H1 (cell line): ENCODE results near the gene RNF183. TPM values are rescaled to one million over a fixed set of nuclear protein-coding genes. Genes with fewer than 3 reads are reported as not detected.

ENCODE experiments used
- CTCF ChIA-PET: fragments of 300-600 bp; sonication (Branson Sonifier 250); formaldehyde crosslinking; loops from one replicate; lab custom pipeline; 2021; ENCODE audit not compliant: partially characterized antibody; lab: Charles Lee
- POLR2A ChIA-PET: fragments of 300-600 bp; sonication (Branson Sonifier 250); formaldehyde crosslinking; loops from one replicate; lab custom pipeline; 2021; ENCODE audit warnings: inconsistent platforms; ENCODE audit not compliant: partially characterized antibody; lab: Charles Lee
- DNase-seq, 2 experiments: peaks; one replicate each; pipeline versions ENCODE4 v3.0.0 to v3.0.0-alpha.2; 2010 to 2022; ENCODE audit warnings: low spot score in 2 of 2, low read depth in 1 of 2, mixed read lengths in 1 of 2
- FAIRE-seq: peaks from 2 replicates; lab custom pipeline; 2011; peaks lifted over from hg19 to GRCh38; lab: Jason Lieb, UNC
- H2AFZ ChIP-seq: 2 replicates; pipeline ENCODE4 v1.8.1; 2012; ENCODE audit warnings: low read length, inconsistent platforms
- H2AK5ac ChIP-seq: 2 replicates; pipeline ENCODE4 v1.6.1; 2013; ENCODE audit warnings: low read depth, low read length
- H2BK120ac ChIP-seq: replicated peaks from 2 replicates; pipeline ENCODE3; 2013; ENCODE audit warnings: low read depth, low read length, inconsistent platforms
- H2BK12ac ChIP-seq: 2 replicates; pipeline ENCODE4 v1.6.1; 2013; ENCODE audit warnings: low read depth, low read length
- H2BK15ac ChIP-seq: 2 replicates; pipeline ENCODE4 v1.6.1; 2013; ENCODE audit warnings: low read length
- H2BK20ac ChIP-seq: 2 replicates; pipeline ENCODE4 v1.6.1; 2013; ENCODE audit warnings: low read length
- H2BK5ac ChIP-seq: 2 replicates; pipeline ENCODE4 v1.6.1; 2013; ENCODE audit warnings: low read depth, low read length
- H3K14ac ChIP-seq: 2 replicates; pipeline ENCODE4 v1.6.1; 2013; ENCODE audit warnings: inconsistent platforms; ENCODE audit not compliant: insufficient read length
- H3K18ac ChIP-seq: 2 replicates; pipeline ENCODE4 v1.6.1; 2013; ENCODE audit warnings: low read length; ENCODE audit errors: extremely low read depth
- H3K23ac ChIP-seq: 2 replicates; pipeline ENCODE4 v1.6.1; 2013; ENCODE audit warnings: inconsistent platforms; ENCODE audit not compliant: insufficient read length
- H3K23me2 ChIP-seq: 2 replicates; pipeline ENCODE4 v1.6.1; 2013; ENCODE audit warnings: low read depth, low read length
- H3K27ac ChIP-seq: 2 replicates; pipeline ENCODE4 v1.6.1; 2011; ENCODE audit warnings: low read depth, low read length, inconsistent platforms
- H3K27me3 ChIP-seq, 4 experiments: replicated peaks in 1 of 4; 1 replicate in 1 of 4; 2 replicates in 3 of 4; pipeline versions ENCODE4 v1.6.1 to v1.8.1; 2011 to 2013; ENCODE audit warnings: low read length in 3 of 4, mild to moderate bottlenecking in 3 of 4, inconsistent platforms in 2 of 4, mixed read lengths in 2 of 4, moderate library complexity in 1 of 4; ENCODE audit not compliant: control insufficient read depth in 3 of 4, insufficient read depth in 3 of 4; ENCODE audit errors: extremely low read depth in 1 of 4
- H3K36me3 ChIP-seq, 4 experiments: 2 replicates each; pipeline versions ENCODE4 v1.6.1 to v1.8.1; 2011 to 2013; ENCODE audit warnings: mild to moderate bottlenecking in 4 of 4, low read length in 3 of 4, moderate library complexity in 2 of 4, control low read depth in 1 of 4, inconsistent platforms in 1 of 4; ENCODE audit not compliant: insufficient read depth in 4 of 4, control insufficient read depth in 2 of 4
- H3K4ac ChIP-seq: replicated peaks from 2 replicates; pipeline ENCODE3; 2013; ENCODE audit warnings: low read length, low read depth, mixed read lengths, inconsistent platforms; ENCODE audit not compliant: insufficient read length
- H3K4me1 ChIP-seq, 4 experiments: replicated peaks in 1 of 4; 1 replicate in 1 of 4; 2 replicates in 3 of 4; pipeline versions ENCODE4 v1.6.1 to v1.8.1; 2011 to 2013; ENCODE audit warnings: low read length in 3 of 4, inconsistent platforms in 2 of 4, mixed read lengths in 1 of 4; ENCODE audit not compliant: insufficient read depth in 4 of 4, control insufficient read depth in 3 of 4
- H3K4me2 ChIP-seq, 2 experiments: 2 replicates each; pipeline versions ENCODE4 v1.6.1 to v1.8.1; 2011 to 2013; ENCODE audit warnings: low read depth in 2 of 2, low read length in 2 of 2, control low read depth in 1 of 2, inconsistent platforms in 1 of 2, mild to moderate bottlenecking in 1 of 2; ENCODE audit not compliant: insufficient read depth in 1 of 2
- H3K4me3 ChIP-seq, 4 experiments: fragments of 200-600, 300-600 bp in 1 of 4; sonication (generic), shearing (Covaris generic), sonication (Bioruptor Twin) in 1 of 4; 2 replicates each; pipeline versions ENCODE4 v1.5.1 to v1.8.1; 2011 to 2016; ENCODE audit warnings: low read length in 4 of 4, low read depth in 3 of 4, control low read depth in 2 of 4, inconsistent platforms in 2 of 4, mild to moderate bottlenecking in 2 of 4, mixed read lengths in 1 of 4, moderate library complexity in 1 of 4; ENCODE audit not compliant: insufficient read depth in 2 of 4; ENCODE audit errors: extremely low read depth in 1 of 4
- H3K56ac ChIP-seq: replicated peaks from 2 replicates; pipeline ENCODE3; 2013; ENCODE audit warnings: low read depth, mild to moderate bottlenecking, mixed read lengths, low read length, inconsistent platforms; ENCODE audit not compliant: insufficient read length
- H3K79me1 ChIP-seq: 2 replicates; pipeline ENCODE4 v1.6.1; 2013; ENCODE audit warnings: low read depth, low read length, control low read depth
- H3K79me2 ChIP-seq, 2 experiments: 2 replicates each; pipeline versions ENCODE4 v1.6.1 to v1.8.1; 2012 to 2013; ENCODE audit warnings: low read length in 2 of 2, mild to moderate bottlenecking in 2 of 2, inconsistent platforms in 1 of 2; ENCODE audit not compliant: insufficient read depth in 2 of 2, control insufficient read depth in 1 of 2
- H3K9ac ChIP-seq, 4 experiments: replicated peaks in 1 of 4; 1 replicate in 1 of 4; 2 replicates in 3 of 4; pipeline versions ENCODE4 v1.6.1 to v1.8.1; 2011 to 2013; ENCODE audit warnings: low read depth in 3 of 4, low read length in 3 of 4, control low read depth in 2 of 4, mild to moderate bottlenecking in 2 of 4, moderate library complexity in 2 of 4, inconsistent platforms in 1 of 4; ENCODE audit errors: extremely low read depth in 1 of 4
- H3K9me3 ChIP-seq, 2 experiments: 2 replicates each; pipeline versions ENCODE4 v1.6.1 to v1.8.1; 2012 to 2013; ENCODE audit warnings: mild to moderate bottlenecking in 2 of 2, moderate library complexity in 2 of 2, control low read depth in 1 of 2, inconsistent platforms in 1 of 2, low read depth in 1 of 2, low read length in 1 of 2, mixed read lengths in 1 of 2; ENCODE audit not compliant: insufficient read depth in 2 of 2
- H4K20me1 ChIP-seq, 2 experiments: replicated peaks in 1 of 2; 2 replicates each; pipeline versions ENCODE3 to v1.8.1; 2011 to 2013; ENCODE audit warnings: inconsistent platforms in 2 of 2, low read length in 2 of 2, mild to moderate bottlenecking in 1 of 2; ENCODE audit not compliant: insufficient read depth in 2 of 2, control insufficient read depth in 1 of 2
- H4K5ac ChIP-seq: 2 replicates; pipeline ENCODE4 v1.6.1; 2013; ENCODE audit warnings: low read length, low read depth, mixed read lengths, inconsistent platforms; ENCODE audit not compliant: insufficient read length
- H4K8ac ChIP-seq: 2 replicates; pipeline ENCODE4 v1.8.0; 2013; ENCODE audit warnings: mild to moderate bottlenecking, moderate library complexity, low read length, inconsistent platforms; ENCODE audit not compliant: insufficient read depth; ENCODE audit errors: extremely low read depth
- H4K91ac ChIP-seq: replicated peaks from 2 replicates; pipeline ENCODE3; 2013; ENCODE audit warnings: low read length, mixed read lengths, inconsistent platforms; ENCODE audit not compliant: insufficient read length
- CBX8 ChIP-seq: fragments of 300-800, 300-1000 bp; sonication (generic); IDR thresholded peaks from 2 replicates; pipeline ENCODE4 v1.7.1; 2016; ENCODE audit warnings: low read depth, low read length, borderline replicate concordance
- CHD2 ChIP-seq: IDR thresholded peaks from 2 replicates; pipeline ENCODE4 v1.6.1; 2012; ENCODE audit warnings: low read length, improper control_type of control experiment
- GTF2F1 ChIP-seq: IDR thresholded peaks from 2 replicates; pipeline ENCODE4 v1.6.1; 2012; ENCODE audit warnings: low read depth, low read length, improper control_type of control experiment, borderline replicate concordance
- HDAC2 ChIP-seq, 2 experiments: fragments of 300-600 bp in 1 of 2; sonication (generic) in 1 of 2; IDR thresholded peaks; 2 replicates each; pipeline ENCODE4 v1.6.1; 2011 to 2012; ENCODE audit warnings: low read depth in 2 of 2, low read length in 2 of 2, mild to moderate bottlenecking in 2 of 2, moderate library complexity in 2 of 2, borderline replicate concordance in 1 of 2, inconsistent platforms in 1 of 2
- HDAC6 ChIP-seq: IDR thresholded peaks from one replicate; pipeline ENCODE4 v1.7.1; 2012; ENCODE audit warnings: low read depth, mild to moderate bottlenecking, inconsistent platforms, low read length, moderate library complexity
- KDM1A ChIP-seq: fragments of 200-600, 300-600 bp; sonication (generic); IDR thresholded peaks from 2 replicates; pipeline ENCODE4 v1.7.1; 2016; ENCODE audit warnings: mild to moderate bottlenecking, low read length, borderline replicate concordance
- SIN3A ChIP-seq, 2 experiments: IDR thresholded peaks in 1 of 2; conservative IDR thresholded peaks in 1 of 2; 2 replicates each; pipeline ENCODE4 v1.6.1; 2011 to 2012; ENCODE audit warnings: low read length in 2 of 2, improper control_type of control experiment in 1 of 2, low read depth in 1 of 2, mild to moderate bottlenecking in 1 of 2
- TEAD4 ChIP-seq: IDR thresholded peaks from 2 replicates; pipeline ENCODE4 v1.6.1; 2012; ENCODE audit warnings: low read depth, low read length, inconsistent platforms, mixed read lengths
- USF2 ChIP-seq: IDR thresholded peaks from 2 replicates; pipeline ENCODE4 v1.6.1; 2011; ENCODE audit warnings: low read length, improper control_type of control experiment
- WGBS, 2 experiments: shearing (Covaris generic) in 1 of 2; methylation state at CpG; one replicate each; pipeline versions ENCODE4 v1.1.6 to v1.1.7; 2013 to 2015; ENCODE audit warnings: low lambda C conversion rate in 2 of 2, mixed read lengths in 2 of 2, inconsistent platforms in 1 of 2, low coverage in 1 of 2, missing lambda C conversion rate in 1 of 2; ENCODE audit not compliant: insufficient replicate concordance in 2 of 2, insufficient coverage in 1 of 2, insufficient read length in 1 of 2; ENCODE audit errors: extremely low coverage in 1 of 2, missing lambda C conversion rate in 1 of 2; 5-methylcytosine and 5-hydroxymethylcytosine counted together
- long read RNA-seq, 2 experiments: library from RNA in 1 of 2; library from capped mRNA in 1 of 2; stranded (forward); transcript quantifications; one replicate each; pipeline ENCODE4 v2.0.0, GENCODE V29; 2021; ENCODE audit warnings: inconsistent platforms in 1 of 2
- polyA minus RNA-seq, 3 experiments: library from RNA; depleted of rRNA, polyadenylated mRNA; stranded (reverse); fragments of >200 nt; gene quantifications; 1 replicate in 2 of 3; 2 replicates in 1 of 3; pipeline ENCODE4 v1.2.3, GENCODE V29; 2011
- polyA plus RNA-seq, 7 experiments: library from polyadenylated mRNA; depleted of rRNA in 3 of 7; stranded (reverse) in 5 of 7; unstranded in 2 of 7; fragments of >200 nt in 5 of 7; fragments of 200-250 nt in 2 of 7; gene quantifications; 1 replicate in 5 of 7; 2 replicates in 1 of 7; 4 replicates in 1 of 7; pipeline versions ENCODE4 v1.2.1 to v1.2.3, GENCODE V29; 2011 to 2013; ENCODE audit warnings: missing spikeins in 2 of 7, mixed read lengths in 2 of 7
- total RNA-seq: library from RNA; stranded (reverse); fragmentation: NEBNext Ultra II Directional; extraction: Animal tissue kit (Norgen Biotek cat#: 25700); gene quantifications from 2 replicates; pipeline ENCODE4 v1.2.1, GENCODE V29; 2021

The RNF183 gene
- total RNA-seq, result not detected in 2 replicates
- polyA plus RNA-seq (2011; rRNA removed), result 0.15 and 0.41 TPM in 2 replicates
- polyA plus RNA-seq (2011; cell fraction: cytosol; rRNA removed), result 0.19 TPM
- polyA plus RNA-seq (2011; cell fraction: nucleus; rRNA removed), result 0.57 TPM
- 0.16 TPM in 1 of 4 replicates, not detected in the others for polyA plus RNA-seq (2012, experiment 1 of 2)
- polyA plus RNA-seq (2012, experiment 2 of 2), result not detected
- 0.04 TPM for polyA plus RNA-seq (2013, experiment 1 of 2)
- 0.17 TPM for polyA plus RNA-seq (2013, experiment 2 of 2)
- polyA minus RNA-seq (2011; rRNA and poly(A)+ RNA removed), result not detected in 2 replicates
- polyA minus RNA-seq (2011; cell fraction: cytosol; rRNA and poly(A)+ RNA removed), result not detected
- polyA minus RNA-seq (2011; cell fraction: nucleus; rRNA and poly(A)+ RNA removed), result not detected
- long read RNA-seq, experiment 1, result 0 reads
- long read RNA-seq, experiment 2, result 0 reads

- FAIRE-seq, result no peak
Observed at GRCh38 chr9:113302792-113303418, at the start of gene RNF183. TSS of gene RNF183 (minus strand) at chr9:113303376. CDS start at chr9:113298184, 5,192 bp downstream.

More at GRCh38 chr9:113302792-113303418, at the start of gene RNF183:
- Histone ChIP-seq H3K23ac (no peak within 1 kb of the TSS), H3K4ac (no peak within 1 kb of the TSS), H3K9me3 (no peaks in the 10 kb centered on the region)
- TF ChIP-seq HDAC2 (IDR thresholded peaks at IDR 0.05; ENCODE audit: borderline replicate concordance in 1 of 2, low read depth in 2 of 2, low read length in 2 of 2) (no peak), SIN3A (conservative IDR thresholded peaks at IDR 0.05 in 1 of 2, IDR thresholded peaks at IDR 0.05 in 1 of 2; ENCODE audit: low read depth in 1 of 2, low read length in 2 of 2) (no peak), CBX8 (no peak), GTF2F1 (no peak), HDAC6 (no peak), TEAD4 (no peak), KDM1A (peak; percentile 33; the same call in 1 of the 2 replicates), CHD2 (no peak), USF2 (no peak)
- TF ChIP-seq, all 59 proteins: peak for 1
- no peaks in the 10 kb centered on the region for H4K20me1 ChIP-seq
- no peak for DNase-seq
- no peaks in the 10 kb centered on the region for H3K23me2 ChIP-seq
- H2AK5ac ChIP-seq, result no peak within 1 kb of the TSS
- WGBS, 2 experiments, result 88% methylated on average over 25 of the region's 25 CpGs; no CpG with 5 or more reads in 1 of the 2 experiments
- ChIA-PET CTCF (interaction anchor here (0.6 to 1.0 kb wide), 2 partner anchors 15 to 455 kb away, joined by 4 read pairs; no protein-coding TSS in a partner anchor), POLR2A (interaction anchor here (1.6 kb wide), 1 partner anchor 107 kb away, joined by 7 read pairs; the partner anchor contains the start of genes C9orf43 and POLE3)
- peak within 1 kb of the TSS; percentile 84 for H2AFZ ChIP-seq
- no peak within 1 kb of the TSS for H3K14ac ChIP-seq
- 0 out of 7 replicates have a peak, but pooled peaks cover 0 to 4% (median 0%) of the 10 kb centered on the region in 4 experiments for H3K4me1 ChIP-seq
- H3K56ac ChIP-seq, result no peak within 1 kb of the TSS
- H4K8ac ChIP-seq, result no peak within 1 kb of the TSS
- no peaks in the 10 kb centered on the region for H3K79me2 ChIP-seq
- H3K4me2 ChIP-seq, result no peak within 1 kb of the TSS
- no peak within 1 kb of the TSS for H2BK20ac ChIP-seq
- H3K36me3 ChIP-seq, result no peaks in the 10 kb centered on the region
- H3K27me3 ChIP-seq, result peaks cover 0 to 2% (median 0%) of the 10 kb centered on the region in 4 experiments; a peak in 1 of 7 replicates
- H3K27ac ChIP-seq, result no peak within 1 kb of the TSS
- H3K79me1 ChIP-seq, result no peaks in the 10 kb centered on the region
- H4K91ac ChIP-seq, result no peak within 1 kb of the TSS
- H3K18ac ChIP-seq, result no peak within 1 kb of the TSS; the same call in 1 of the 2 replicates
- no peak within 1 kb of the TSS for H2BK15ac ChIP-seq
- no peak within 1 kb of the TSS for H4K5ac ChIP-seq
- H3K9ac ChIP-seq, result no peak within 1 kb of the TSS
- H2BK12ac ChIP-seq, result no peak within 1 kb of the TSS
- H2BK5ac ChIP-seq, result no peak within 1 kb of the TSS
- H3K4me3 ChIP-seq, result no peak within 1 kb of the TSS
- no peak within 1 kb of the TSS for H2BK120ac ChIP-seq
